Posterior vena cava (tissue), 2 donors: ENCODE results near the gene SH3RF2. TPM values are rescaled to one million over a fixed set of nuclear protein-coding genes. Genes with fewer than 3 reads are reported as not detected.
"Not testable (repeated sequence)": the region's sequence is repeated elsewhere in the genome, so short reads cannot be mapped to it uniquely, and the experiment has no call there.

ENCODE experiments used
- DNase-seq: peaks from one replicate; pipeline ENCODE4 v3.0.0-alpha.2; 2020; ENCODE audit warnings: low spot score
- intact Hi-C, 2 donors: fragments of 100-400 bp; cut with DNase I; formaldehyde crosslinking; loops; one replicate each; pipeline versions ENCODE4 v1.14.1 to v1.14.2; 2022 to 2023
- long read RNA-seq, 2 donors: library from polyadenylated mRNA; unstranded; transcript quantifications; one replicate each; pipeline ENCODE4 v2.0.0, GENCODE V29; 2020 to 2021
- total RNA-seq, 2 donors: library from RNA; stranded (reverse); fragmentation: NEBNext Ultra II Directional; extraction: Animal tissue kit (Norgen Biotek cat#: 25700); gene quantifications; one replicate each; pipeline ENCODE4 v1.2.1, GENCODE V29; 2021
- donor health status: DM: yes; HTN: yes; CAD: no.
- donor health status: DM: yes; HTN: yes; CAD: no.

The SH3RF2 gene
- total RNA-seq, result 1 to 10 TPM; 2.1 to 4.5 TPM
- long read RNA-seq, donor 1, partial matches to known transcripts, result 3 of 5 reads
- long read RNA-seq, donor 1, other reads (novel, unspliced or antisense), result 2 of 5 reads
- long read RNA-seq, donor 2, partial matches to known transcripts, result 0 of 1 reads
- long read RNA-seq, donor 2, other reads (novel, unspliced or antisense), result 1 of 1 reads

GRCh38 chr5:145936401-145937131, at the start of gene SH3RF2:
Gene SH3RF2 (plus strand): TSS chr5:145936578. CDS start chr5:145937929, 1,351 bp downstream.
- DNase-seq, result peak; percentile 83
- intact Hi-C loops, result no loop called here

GRCh38 chr5:145887217-145887616, 49.2 kb upstream of the SH3RF2 start:
- no peak for DNase-seq
- intact Hi-C loops, result no loop called here

- DNase-seq, result no peak
- intact Hi-C loops, result no loop called here
These were observed 48.3 kb upstream of the SH3RF2 start for GRCh38 chr5:145887976-145888574.

GRCh38 chr5:145889611-145890010, 46.8 kb upstream of the SH3RF2 start:
- DNase-seq, result no peak
- intact Hi-C loops, result no loop called here

- DNase-seq, intact Hi-C loops: not testable (repeated sequence)
These were observed 45.0 kb upstream of the SH3RF2 start for GRCh38 chr5:145891378-145891777.

- DNase-seq, result no peak
- intact Hi-C loops, result no loop called here
These were observed 38.2 kb upstream of the SH3RF2 start for GRCh38 chr5:145898171-145898570.

GRCh38 chr5:145902421-145902820, 34.0 kb upstream of the SH3RF2 start:
- DNase-seq, result no peak
- intact Hi-C loops, result no loop called here

- DNase-seq, result no peak
- intact Hi-C loops, result no loop called here
These were observed 33.3 kb upstream of the SH3RF2 start for GRCh38 chr5:145903113-145903512.

GRCh38 chr5:145903867-145904266, 32.5 kb upstream of the SH3RF2 start:
- no peak for DNase-seq

GRCh38 chr5:145904743-145905142, 31.6 kb upstream of the SH3RF2 start:
- intact Hi-C loops, result no loop called here

More at GRCh38 chr5:145903867-145904266, 32.5 kb upstream of the SH3RF2 start:
- intact Hi-C loops, result no loop called here

GRCh38 chr5:145906401-145906800, 30.0 kb upstream of the SH3RF2 start:
- intact Hi-C loops, result no loop called here
- no peak for DNase-seq

More at GRCh38 chr5:145904743-145905142, 31.6 kb upstream of the SH3RF2 start:
- no peak for DNase-seq

- intact Hi-C loops, result no loop called here
- DNase-seq, result no peak
These were observed 28.0 kb upstream of the SH3RF2 start for GRCh38 chr5:145908206-145908960.

- intact Hi-C loops, result no loop called here
- no peak for DNase-seq
These were observed 25.2 kb upstream of the SH3RF2 start for GRCh38 chr5:145911164-145911563.

- intact Hi-C loops, result no loop called here
- DNase-seq, result no peak
These were observed 24.4 kb upstream of the SH3RF2 start for GRCh38 chr5:145912019-145912418.

GRCh38 chr5:145912594-145912993, 23.8 kb upstream of the SH3RF2 start:
- intact Hi-C loops, result no loop called here

GRCh38 chr5:145913701-145914100, 22.7 kb upstream of the SH3RF2 start:
- intact Hi-C loops, result no loop called here
- DNase-seq, result no peak

More at GRCh38 chr5:145912594-145912993, 23.8 kb upstream of the SH3RF2 start:
- no peak for DNase-seq

- intact Hi-C loops, result no loop called here
- no peak for DNase-seq
These were observed 20.3 kb upstream of the SH3RF2 start for GRCh38 chr5:145915970-145916638.

GRCh38 chr5:145917288-145917687, 19.1 kb upstream of the SH3RF2 start:
- intact Hi-C loops, result no loop called here
- DNase-seq, result no peak

- no peak for DNase-seq
These were observed 18.0 kb upstream of the SH3RF2 start for GRCh38 chr5:145918397-145918796.

More at GRCh38 chr5:145918397-145918796, 18.0 kb upstream of the SH3RF2 start:
- intact Hi-C loops, result no loop called here
